Vagina (tissue), 2 donors: ENCODE data around the gene ROGDI. TPM values are rescaled to one million over a fixed set of nuclear protein-coding genes. Genes with fewer than 3 reads are reported as not detected.
A peak's percentile ranks its signal among the peaks of the same experiment; 100 is the strongest.

Source experiments
- DNase-seq, 2 donors: peaks; one replicate each; pipeline ENCODE4 v3.0.0-alpha.2; 2017; ENCODE audit errors: extremely low spot score in 2 of 2
- H3K27ac ChIP-seq: fragments of 200-600 bp; sonication (generic); one replicate; pipeline ENCODE4 v1.5.1; 2019
- H3K27me3 ChIP-seq: fragments of 200-600 bp; sonication (generic); one replicate; pipeline ENCODE4 v1.5.1; 2019
- H3K36me3 ChIP-seq, 2 donors: fragments of 200-600 bp; sonication (generic); one replicate each; pipeline ENCODE4 v1.5.1; 2017 to 2019
- H3K4me1 ChIP-seq: fragments of 200-600 bp; sonication (generic); one replicate; pipeline ENCODE4 v1.5.1; 2019
- H3K4me3 ChIP-seq, 2 donors: fragments of 200-600 bp; sonication (generic); 1 replicate in 1 of 2; 2 replicates in 1 of 2; pipeline ENCODE4 v1.5.1; 2016 to 2019
- H3K9me3 ChIP-seq: fragments of 200-600 bp; sonication (generic); one replicate; pipeline ENCODE4 v1.5.1; 2019
- POLR2A ChIP-seq, 2 donors: fragments of 450-650 bp; IDR thresholded peaks; one replicate each; pipeline ENCODE4 v1.6.1; 2017; ENCODE audit warnings: antibody characterized with exemption in 2 of 2, mild to moderate bottlenecking in 2 of 2, moderate library complexity in 2 of 2
- POLR2AphosphoS5 ChIP-seq, 2 donors: sonication (generic); formaldehyde crosslinking; IDR thresholded peaks; one replicate each; pipeline ENCODE4 v1.9.0; 2017; ENCODE audit warnings: antibody characterized with exemption in 2 of 2, mild to moderate bottlenecking in 2 of 2, low read depth in 1 of 2; ENCODE audit not compliant: insufficient read depth in 1 of 2
- intact Hi-C: fragments of 100-400 bp; cut with DNase I; formaldehyde crosslinking; loops from one replicate; pipeline ENCODE4 v1.15.1; 2023
- total RNA-seq: library from RNA; depleted of rRNA; stranded (reverse); fragments of >200 nt; gene quantifications from one replicate; pipeline ENCODE4 v1.2.3, GENCODE V29; 2016
- TF ChIP-seq, protein P1 (sequence below), 3 experiments: fragments of 450-650 bp in 2 of 3; fragments of 200-600 bp in 1 of 3; sonication (generic) in 1 of 3; IDR thresholded peaks; one replicate each; pipeline ENCODE4 v1.5.1; 2017 to 2019; ENCODE audit warnings: antibody characterized with exemption in 3 of 3, mild to moderate bottlenecking in 2 of 3, moderate library complexity in 2 of 3

The ROGDI gene
- total RNA-seq, 1 donor from 2014 or later, result 14.0 TPM

DNA sequence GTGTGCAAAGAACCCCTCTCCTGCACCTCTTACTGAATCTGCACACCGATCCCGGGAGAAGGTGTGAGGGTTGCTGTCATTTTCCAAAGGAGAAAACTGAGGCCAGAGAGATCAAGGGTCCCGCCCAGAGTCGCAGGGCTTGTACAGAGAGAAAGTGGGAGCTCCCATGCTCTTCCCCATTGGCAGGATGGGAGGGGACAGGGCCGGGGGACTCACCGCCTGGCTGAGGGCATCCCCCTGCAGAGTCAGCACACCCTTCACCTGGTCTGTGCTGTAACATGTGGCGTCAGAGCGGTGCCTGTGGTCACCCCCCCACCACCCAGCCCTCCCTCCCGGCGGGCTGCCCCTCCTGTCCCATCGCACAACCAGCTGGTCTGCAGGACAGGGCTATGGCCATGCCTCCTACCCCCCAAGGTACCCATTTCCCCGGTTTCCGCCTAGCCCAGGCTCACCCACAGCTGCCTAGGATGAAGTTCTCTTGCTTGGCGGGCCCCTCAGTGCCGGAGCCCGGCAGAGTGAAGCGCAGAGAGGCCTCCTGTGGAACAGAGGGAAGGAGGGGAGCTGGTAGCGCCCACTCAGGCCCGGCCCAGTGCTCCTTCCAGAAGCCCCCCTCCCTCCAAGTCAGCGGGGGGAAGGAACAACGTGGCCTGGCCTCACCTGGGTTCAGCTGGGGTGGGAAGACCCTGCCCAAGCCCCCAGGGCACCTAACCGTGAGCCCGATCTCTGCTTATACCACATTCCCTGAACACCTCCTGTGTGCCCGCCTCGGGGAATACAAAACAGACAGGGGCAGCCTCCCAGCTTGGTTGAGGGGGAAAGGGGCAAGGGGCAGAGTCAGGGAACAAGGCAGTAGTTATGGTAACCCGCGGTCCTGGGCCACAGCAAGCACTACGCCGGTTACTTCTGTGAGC lies 1.1 kb downstream of the ROGDI start:
- peak overlapping the region; percentile 83 for H3K27ac ChIP-seq
- peak overlapping the region; percentile 68 to 96 for H3K4me3 ChIP-seq
- H3K9me3 ChIP-seq, result no peaks in the 10 kb centered on the region
- intact Hi-C loops, result no loop called here
- H3K4me1 ChIP-seq, result peaks cover 30% of the 10 kb centered on the region
- TF ChIP-seq POLR2AphosphoS5 (IDR thresholded peaks at IDR 0.05; ENCODE audit: insufficient read depth in 1 of 2, low read depth in 1 of 2) (no peak), POLR2A (IDR thresholded peaks at IDR 0.05) (no peak)
- TF ChIP-seq, protein P1, sequence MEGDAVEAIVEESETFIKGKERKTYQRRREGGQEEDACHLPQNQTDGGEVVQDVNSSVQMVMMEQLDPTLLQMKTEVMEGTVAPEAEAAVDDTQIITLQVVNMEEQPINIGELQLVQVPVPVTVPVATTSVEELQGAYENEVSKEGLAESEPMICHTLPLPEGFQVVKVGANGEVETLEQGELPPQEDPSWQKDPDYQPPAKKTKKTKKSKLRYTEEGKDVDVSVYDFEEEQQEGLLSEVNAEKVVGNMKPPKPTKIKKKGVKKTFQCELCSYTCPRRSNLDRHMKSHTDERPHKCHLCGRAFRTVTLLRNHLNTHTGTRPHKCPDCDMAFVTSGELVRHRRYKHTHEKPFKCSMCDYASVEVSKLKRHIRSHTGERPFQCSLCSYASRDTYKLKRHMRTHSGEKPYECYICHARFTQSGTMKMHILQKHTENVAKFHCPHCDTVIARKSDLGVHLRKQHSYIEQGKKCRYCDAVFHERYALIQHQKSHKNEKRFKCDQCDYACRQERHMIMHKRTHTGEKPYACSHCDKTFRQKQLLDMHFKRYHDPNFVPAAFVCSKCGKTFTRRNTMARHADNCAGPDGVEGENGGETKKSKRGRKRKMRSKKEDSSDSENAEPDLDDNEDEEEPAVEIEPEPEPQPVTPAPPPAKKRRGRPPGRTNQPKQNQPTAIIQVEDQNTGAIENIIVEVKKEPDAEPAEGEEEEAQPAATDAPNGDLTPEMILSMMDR (IDR thresholded peaks at IDR 0.05), result no peak
- DNase-seq, result no peak
- peaks cover 0 to 25% of the 10 kb centered on the region in 2 donors for H3K36me3 ChIP-seq
- no peaks in the 10 kb centered on the region for H3K27me3 ChIP-seq

DNA sequence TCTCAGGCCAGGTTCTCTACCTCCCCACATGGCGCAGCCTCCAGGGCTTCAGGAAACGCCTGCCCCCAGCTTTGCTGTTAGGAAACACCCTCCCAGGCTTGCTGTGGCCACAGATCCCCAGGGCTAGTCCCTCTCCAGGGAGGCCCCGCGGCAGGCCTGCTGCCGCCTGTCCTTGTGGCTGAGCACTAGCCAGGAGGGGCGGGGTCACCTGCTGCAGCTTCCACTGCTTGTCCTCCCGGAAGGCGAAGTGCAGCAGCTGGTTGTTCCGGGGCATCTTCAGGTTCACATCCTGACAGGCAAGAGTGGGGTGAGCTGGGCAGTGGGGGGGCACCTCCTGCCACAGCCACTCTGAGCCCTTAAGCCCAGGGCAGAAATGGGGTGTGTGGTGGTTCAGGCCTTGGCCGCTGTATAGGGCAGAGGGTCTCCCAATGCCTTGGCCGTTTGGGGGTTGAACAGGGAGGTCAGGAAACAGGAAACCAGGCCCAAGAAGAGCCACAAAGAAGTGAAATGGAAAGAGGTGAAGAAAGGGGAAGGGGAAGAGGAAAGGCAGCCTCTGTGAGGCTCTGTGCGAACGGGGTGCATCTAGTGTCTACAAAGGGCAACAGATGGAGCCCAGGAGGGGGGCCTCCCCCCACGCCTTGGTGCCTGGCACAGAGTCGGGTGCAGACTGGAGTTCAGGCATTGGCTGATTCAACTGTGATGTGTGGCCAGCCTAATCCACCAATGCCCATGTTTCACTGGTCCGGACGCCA lies 2.0 kb downstream of the ROGDI start:
- intact Hi-C loops, result no loop called here
- TF ChIP-seq POLR2AphosphoS5 (IDR thresholded peaks at IDR 0.05; ENCODE audit: insufficient read depth in 1 of 2, low read depth in 1 of 2) (no peak), POLR2A (IDR thresholded peaks at IDR 0.05) (no peak)
- TF ChIP-seq, protein P1 (IDR thresholded peaks at IDR 0.05), result no peak
- Histone ChIP-seq H3K27ac (no peak overlapping the region), H3K4me3 (no peak overlapping the region), H3K36me3 (peaks cover 0 to 21% of the 10 kb centered on the region in 2 donors), H3K4me1 (peaks cover 30% of the 10 kb centered on the region), H3K27me3 (no peaks in the 10 kb centered on the region), H3K9me3 (no peaks in the 10 kb centered on the region)
- no peak for DNase-seq

DNA sequence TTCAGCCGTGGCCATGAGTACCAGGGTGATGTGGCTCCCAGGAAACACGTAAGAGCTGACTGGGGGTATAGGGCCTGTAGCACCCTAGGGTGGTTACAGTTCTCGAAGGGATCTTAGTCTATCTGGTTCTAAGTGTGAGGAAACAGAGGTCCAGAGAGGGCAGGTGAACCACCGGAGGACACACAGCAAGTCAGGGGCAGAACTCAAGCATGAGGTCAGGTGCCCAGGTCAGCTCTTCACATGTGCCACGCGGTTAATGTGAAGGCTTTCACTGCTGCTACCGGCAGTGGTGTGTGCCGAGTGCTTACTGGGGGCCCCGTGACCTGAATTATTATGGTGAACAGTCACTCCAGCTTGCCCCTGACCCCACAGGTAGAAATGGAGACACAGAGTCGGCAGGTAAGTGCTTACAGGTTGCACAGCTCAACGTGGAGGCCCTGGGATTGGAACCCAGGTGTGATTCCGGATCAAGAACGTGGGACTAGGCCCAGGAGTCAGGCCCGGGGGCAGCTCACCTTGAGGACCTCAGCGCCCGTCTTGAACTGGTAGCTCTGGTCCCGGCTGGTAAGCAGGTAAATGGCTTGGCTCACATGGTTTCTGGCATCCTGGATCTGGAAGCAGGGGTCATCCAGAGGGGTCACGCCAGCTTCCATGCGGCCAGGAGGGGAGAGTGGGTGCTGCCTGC lies 3.1 kb downstream of the ROGDI start:
- TF ChIP-seq, protein P1 (IDR thresholded peaks at IDR 0.05), result no peak
- no peak for TF ChIP-seq POLR2AphosphoS5 (IDR thresholded peaks at IDR 0.05; ENCODE audit: insufficient read depth in 1 of 2, low read depth in 1 of 2)
- TF ChIP-seq POLR2A (IDR thresholded peaks at IDR 0.05), result no peak
- DNase-seq, result no peak
- Histone ChIP-seq H3K27ac (no peak overlapping the region), H3K27me3 (no peaks in the 10 kb centered on the region), H3K9me3 (no peaks in the 10 kb centered on the region), H3K4me3 (no peak overlapping the region), H3K36me3 (peaks cover 0 to 11% of the 10 kb centered on the region in 2 donors), H3K4me1 (peaks cover 30% of the 10 kb centered on the region)
- intact Hi-C loops, result no loop called here

DNA sequence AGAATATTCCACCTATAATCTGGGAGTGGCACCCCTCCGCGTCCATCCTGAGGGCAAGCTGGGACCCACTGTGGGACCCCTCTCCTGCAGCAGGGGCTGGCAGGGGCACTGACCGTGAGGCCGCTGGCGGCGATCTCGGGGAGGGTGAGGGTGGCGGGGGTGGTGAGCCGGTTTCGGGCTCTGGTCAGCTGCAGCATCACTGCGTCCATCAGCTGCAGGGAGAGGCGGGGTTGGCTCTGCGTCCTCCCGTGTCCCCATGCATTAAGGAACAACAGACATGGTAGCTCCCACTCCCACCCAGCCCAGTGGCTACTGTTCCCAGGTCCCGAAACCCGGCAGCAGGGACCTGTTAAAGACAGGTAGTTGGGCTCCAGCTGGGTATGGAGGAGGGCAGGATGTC lies 4.0 kb downstream of the ROGDI start:
- TF ChIP-seq POLR2AphosphoS5 (IDR thresholded peaks at IDR 0.05; ENCODE audit: insufficient read depth in 1 of 2, low read depth in 1 of 2) (no peak), POLR2A (IDR thresholded peaks at IDR 0.05) (no peak)
- TF ChIP-seq, protein P1 (IDR thresholded peaks at IDR 0.05), result no peak
- H3K36me3 ChIP-seq, result peaks cover 0 to 9% of the 10 kb centered on the region in 2 donors
- DNase-seq, result no peak
- no peaks in the 10 kb centered on the region for H3K9me3 ChIP-seq
- no peak overlapping the region for H3K4me3 ChIP-seq
- no peaks in the 10 kb centered on the region for H3K27me3 ChIP-seq
- no peak overlapping the region for H3K27ac ChIP-seq
- intact Hi-C loops, result no loop called here
- peaks cover 27% of the 10 kb centered on the region for H3K4me1 ChIP-seq
